Activated naive CD8-positive, alpha-beta T cell treated with anti-CD3 and anti-CD28 coated beads, Interleukin-2, amount 10 ng/mL, durations not matched to agents 7 days and 5 days (primary cell): ENCODE results near the gene KIF19. TPM values are rescaled to one million over a fixed set of nuclear protein-coding genes. Genes with fewer than 3 reads are reported as not detected.

ENCODE experiments used
- ATAC-seq: fragments of 150-1000 bp; cut with Tn5 transposase; one replicate; pipeline ENCODE4 v1.10.0; 2021; ENCODE audit warnings: low read depth, moderate library complexity
- POLR2A ChIA-PET: fragments of 350-600 bp; sonication (Branson Sonifier 250); formaldehyde crosslinking; loops from one replicate; lab custom pipeline; 2021; ENCODE audit warnings: antibody characterized with exemption; lab: Charles Lee
- DNase-seq: peaks from one replicate; pipeline ENCODE4 v3.0.0; 2021
- H3K27ac Mint-ChIP-seq: one replicate; pipeline ENCODE4 v1.8.0; 2022; ENCODE audit warnings: mild to moderate bottlenecking, mixed read lengths
- H3K27me3 Mint-ChIP-seq: one replicate; pipeline ENCODE4 v1.8.0; 2022; ENCODE audit warnings: mild to moderate bottlenecking, moderate library complexity, mixed read lengths
- H3K36me3 Mint-ChIP-seq: one replicate; pipeline ENCODE4 v1.8.0; 2021; ENCODE audit warnings: mild to moderate bottlenecking, mixed read lengths
- H3K4me1 Mint-ChIP-seq: one replicate; pipeline ENCODE4 v1.8.0; 2021; ENCODE audit warnings: mixed read lengths
- H3K4me3 Mint-ChIP-seq: one replicate; pipeline ENCODE4 v1.8.0; 2022; ENCODE audit warnings: mild to moderate bottlenecking, moderate library complexity, mixed read lengths
- H3K9me3 Mint-ChIP-seq: one replicate; pipeline ENCODE4 v1.8.0; 2021; ENCODE audit warnings: mixed read lengths
- total RNA-seq, 2 experiments: library from RNA; stranded (reverse); gene quantifications; one replicate each; pipeline ENCODE4 v1.2.3, GENCODE V29; 2021

KIF19 gene
- total RNA-seq, 2 experiments from 2014 or later: 0.61 to 0.91 TPM

GRCh38 chr17:74353446-74354060, 27.5 kb downstream of the KIF19 start:
- Mint-ChIP-seq H3K4me3 (no peak overlapping the region), H3K27me3 (peaks cover 62% of the 10 kb centered on the region), H3K36me3 (no peaks in the 10 kb centered on the region), H3K9me3 (no peaks in the 10 kb centered on the region), H3K4me1 (peaks cover 2% of the 10 kb centered on the region), H3K27ac (no peak overlapping the region)
- POLR2A ChIA-PET: no interaction called here
- ATAC-seq (no peak), DNase-seq (no peak)

- Mint-ChIP-seq H3K27ac (no peak overlapping the region), H3K4me3 (no peak overlapping the region), H3K4me1 (peaks cover 2% of the 10 kb centered on the region), H3K36me3 (no peaks in the 10 kb centered on the region), H3K9me3 (no peaks in the 10 kb centered on the region), H3K27me3 (peaks cover 63% of the 10 kb centered on the region)
- ATAC-seq (peak; percentile 76), DNase-seq (peak; percentile 78)
- POLR2A ChIA-PET: no interaction called here
Measured at GRCh38 chr17:74354123-74354522, 28.1 kb downstream of the KIF19 start.

GRCh38 chr17:74354561-74354960, 28.5 kb downstream of the KIF19 start:
- POLR2A ChIA-PET: no interaction called here
- Mint-ChIP-seq H3K27me3 (peaks cover 63% of the 10 kb centered on the region), H3K36me3 (no peaks in the 10 kb centered on the region), H3K27ac (no peak overlapping the region), H3K4me1 (peaks cover 2% of the 10 kb centered on the region), H3K4me3 (no peak overlapping the region), H3K9me3 (no peaks in the 10 kb centered on the region)
- DNase-seq: no peak
- no peak for ATAC-seq

DNA sequence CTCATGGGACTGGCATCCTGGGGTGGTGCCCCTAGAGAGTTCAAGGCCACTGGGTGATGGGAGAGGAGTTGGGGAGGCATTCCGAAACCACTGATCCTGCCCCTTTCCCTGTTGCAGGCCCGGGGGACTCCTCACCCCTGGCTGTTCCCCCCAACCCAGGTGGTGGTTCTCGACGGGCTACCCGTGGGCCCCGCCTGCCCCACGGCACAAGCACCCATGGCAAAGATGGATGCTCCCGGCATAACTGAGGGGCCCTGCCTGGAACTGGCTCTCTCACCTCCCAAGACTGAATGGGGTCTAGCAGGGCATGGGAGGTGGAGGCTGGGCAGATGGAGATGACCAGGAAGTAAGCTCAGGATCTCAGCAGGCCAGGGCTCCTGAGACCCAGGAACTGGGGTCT, 29.0 kb downstream of the KIF19 start:
- H3K36me3 Mint-ChIP-seq: no peaks in the 10 kb centered on the region
- H3K27ac Mint-ChIP-seq: no peak overlapping the region
- H3K9me3 Mint-ChIP-seq: no peaks in the 10 kb centered on the region
- ATAC-seq: no peak
- DNase-seq: no peak
- peaks cover 2% of the 10 kb centered on the region for H3K4me1 Mint-ChIP-seq
- POLR2A ChIA-PET: no interaction called here
- H3K4me3 Mint-ChIP-seq: no peak overlapping the region
- H3K27me3 Mint-ChIP-seq: peaks cover 61% of the 10 kb centered on the region

DNA sequence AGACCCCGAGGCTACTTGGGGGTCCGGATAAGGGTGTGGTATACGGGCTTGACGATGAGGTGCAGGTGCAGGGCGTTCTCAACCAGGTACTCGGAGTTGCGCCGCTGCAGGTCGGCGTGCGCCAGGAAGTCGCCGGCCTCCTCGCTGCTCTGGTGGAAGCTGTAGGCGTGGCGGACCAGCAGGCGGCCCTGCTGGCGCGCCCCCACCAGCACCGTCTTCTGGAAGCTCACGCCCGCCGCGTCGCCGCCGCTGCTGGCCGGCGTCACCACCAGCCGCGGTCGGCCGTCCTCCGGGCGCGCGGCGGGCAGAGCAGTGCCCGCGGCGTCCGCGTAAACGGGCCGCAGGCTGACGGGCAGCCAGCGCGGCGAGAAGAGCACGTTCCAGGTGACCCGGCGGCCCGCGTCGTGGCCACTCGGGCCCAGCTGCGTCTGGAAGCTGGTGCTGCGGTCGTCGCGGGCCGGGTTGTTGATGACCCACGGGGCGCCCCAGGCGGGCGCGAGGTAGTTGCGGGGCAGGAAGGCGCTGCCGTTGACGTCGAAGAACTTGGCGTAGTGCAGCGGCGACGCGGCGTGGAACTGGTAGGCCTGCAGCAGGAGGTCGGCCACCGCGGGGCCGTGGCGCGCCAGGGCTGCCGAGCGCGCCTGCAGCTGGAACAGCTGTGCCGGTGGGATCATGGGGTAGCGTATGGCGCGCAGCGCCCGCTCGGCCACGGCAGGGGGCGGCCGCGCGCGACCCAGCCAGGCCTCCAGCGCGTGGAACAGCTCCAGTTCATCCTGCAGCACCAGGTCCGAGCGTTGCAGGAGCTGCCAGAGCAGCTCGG, 30.8 kb downstream of the KIF19 start:
- no peak for DNase-seq
- Mint-ChIP-seq H3K4me3 (no peak overlapping the region), H3K27ac (no peak overlapping the region), H3K4me1 (peaks cover 3% of the 10 kb centered on the region), H3K27me3 (peaks cover 56% of the 10 kb centered on the region), H3K9me3 (no peaks in the 10 kb centered on the region), H3K36me3 (no peaks in the 10 kb centered on the region)
- peak; percentile 35 for ATAC-seq
- POLR2A ChIA-PET: no interaction called here

GRCh38 chr17:74357466-74357809, 31.4 kb downstream of the KIF19 start:
- Mint-ChIP-seq H3K27me3 (peaks cover 56% of the 10 kb centered on the region), H3K27ac (no peak overlapping the region), H3K4me1 (peaks cover 3% of the 10 kb centered on the region), H3K36me3 (no peaks in the 10 kb centered on the region), H3K9me3 (no peaks in the 10 kb centered on the region), H3K4me3 (no peak overlapping the region)
- DNase-seq (no peak), ATAC-seq (no peak)
- POLR2A ChIA-PET: no interaction called here

DNA sequence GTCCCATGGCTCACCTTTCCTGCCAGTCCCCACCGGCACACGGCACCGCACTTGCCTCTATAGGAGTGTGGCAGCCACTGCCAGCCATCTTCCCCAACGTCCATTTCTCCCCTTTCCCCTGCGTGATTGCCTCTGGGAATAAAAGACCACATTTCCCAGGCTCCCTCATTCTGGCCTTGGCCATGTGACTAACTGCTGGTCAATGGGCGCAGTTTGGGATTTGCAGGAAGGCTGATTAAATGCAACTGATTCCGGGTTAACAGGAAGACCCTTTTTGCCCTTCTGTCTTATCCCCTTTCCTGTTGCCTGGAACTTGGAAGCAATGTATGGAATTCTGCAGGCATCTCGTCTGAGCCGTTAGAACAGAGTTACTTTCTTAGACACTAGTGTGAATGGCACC, 32.7 kb downstream of the KIF19 start:
- H3K27ac Mint-ChIP-seq: peak overlapping the region; percentile 40
- H3K4me1 Mint-ChIP-seq: peaks cover 3% of the 10 kb centered on the region
- POLR2A ChIA-PET: no interaction called here
- peaks cover 44% of the 10 kb centered on the region for H3K27me3 Mint-ChIP-seq
- ATAC-seq: no peak
- H3K36me3 Mint-ChIP-seq: no peaks in the 10 kb centered on the region
- no peaks in the 10 kb centered on the region for H3K9me3 Mint-ChIP-seq
- DNase-seq: no peak
- no peak overlapping the region for H3K4me3 Mint-ChIP-seq

GRCh38 chr17:74359916-74360315, 33.9 kb downstream of the KIF19 start:
- no peak for DNase-seq
- ATAC-seq: no peak
- Mint-ChIP-seq H3K36me3 (no peaks in the 10 kb centered on the region), H3K9me3 (no peaks in the 10 kb centered on the region), H3K4me1 (peaks cover 3% of the 10 kb centered on the region), H3K4me3 (no peak overlapping the region), H3K27ac (no peak overlapping the region), H3K27me3 (peaks cover 33% of the 10 kb centered on the region)
- POLR2A ChIA-PET: no interaction called here

DNA sequence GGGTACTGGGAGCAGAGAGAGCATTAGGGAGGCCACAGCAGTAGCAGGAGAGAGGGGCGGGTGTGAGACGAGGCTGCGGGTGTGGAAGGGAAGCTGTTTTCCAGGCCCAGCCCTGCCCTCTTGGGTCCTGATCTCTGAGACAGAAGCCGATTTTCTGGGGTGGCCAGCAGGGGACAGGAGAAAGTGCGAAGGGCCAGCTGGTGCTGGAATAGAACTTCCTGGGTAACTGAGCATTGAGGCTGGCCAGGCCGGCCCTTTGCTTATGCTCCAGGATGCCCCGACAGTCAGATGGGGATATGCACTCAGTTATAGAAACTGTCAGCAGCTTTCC, 34.8 kb downstream of the KIF19 start:
- Mint-ChIP-seq H3K27me3 (peaks cover 25% of the 10 kb centered on the region), H3K27ac (no peak overlapping the region), H3K4me1 (peaks cover 3% of the 10 kb centered on the region), H3K36me3 (no peaks in the 10 kb centered on the region), H3K4me3 (no peak overlapping the region), H3K9me3 (no peaks in the 10 kb centered on the region)
- POLR2A ChIA-PET: no interaction called here
- DNase-seq (no peak), ATAC-seq (no peak)

DNA sequence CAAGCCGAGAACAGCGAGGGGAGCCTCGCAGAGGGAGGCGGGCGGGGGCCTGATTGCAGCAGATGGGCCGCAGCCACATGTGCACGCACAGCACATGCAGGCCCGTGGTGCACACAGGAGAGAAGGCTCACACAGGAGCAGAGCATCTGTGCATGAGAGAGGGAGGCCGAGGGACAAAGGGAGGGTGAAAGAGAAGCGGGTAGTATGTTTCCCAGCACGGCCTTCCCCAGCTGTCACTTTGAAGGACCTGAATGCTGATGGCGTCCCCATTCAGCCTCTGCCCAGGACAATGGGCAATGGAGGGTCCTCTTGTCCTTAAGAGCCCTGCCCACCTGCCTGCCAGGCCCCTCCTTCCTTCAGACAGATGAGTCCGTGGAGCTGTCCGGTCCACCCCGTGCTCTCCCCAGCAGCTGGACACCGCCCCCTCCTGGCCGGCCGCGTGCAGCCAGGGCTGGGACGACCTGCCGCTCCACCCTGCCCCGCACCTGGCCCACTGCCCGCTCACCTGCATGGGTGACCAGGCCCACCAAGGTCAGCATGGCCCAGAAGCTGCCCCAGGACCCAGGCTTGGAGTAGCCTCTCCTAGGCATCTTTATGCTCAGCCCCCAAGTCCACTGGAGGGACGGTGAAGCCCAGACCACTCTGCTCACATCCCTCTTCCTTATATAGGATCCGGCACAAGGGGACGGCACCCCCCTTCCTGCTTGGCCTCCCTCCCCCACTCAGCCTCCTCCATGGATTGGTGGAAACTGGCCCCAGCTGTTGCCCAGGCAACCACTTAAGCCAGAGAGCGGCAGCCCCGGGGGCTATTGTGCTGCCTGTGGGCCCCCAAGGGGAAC, 35.4 kb downstream of the KIF19 start, which contains the start of gene BTBD17:
BTBD17 (minus strand) TSS at position 639 of the 839 bp plus-strand sequence; CDS start at position 590, 49 bp downstream.
- peak; percentile 71 for DNase-seq
- ATAC-seq: peak; percentile 60
- peaks cover 21% of the 10 kb centered on the region for H3K27me3 Mint-ChIP-seq
- H3K4me1 Mint-ChIP-seq: peaks cover 2% of the 10 kb centered on the region
- H3K36me3 Mint-ChIP-seq: no peaks in the 10 kb centered on the region
- H3K4me3 Mint-ChIP-seq: no peak within 1 kb of the TSS
- no peak within 1 kb of the TSS for H3K27ac Mint-ChIP-seq
- H3K9me3 Mint-ChIP-seq: no peaks in the 10 kb centered on the region
- POLR2A ChIA-PET: no interaction called here

DNA sequence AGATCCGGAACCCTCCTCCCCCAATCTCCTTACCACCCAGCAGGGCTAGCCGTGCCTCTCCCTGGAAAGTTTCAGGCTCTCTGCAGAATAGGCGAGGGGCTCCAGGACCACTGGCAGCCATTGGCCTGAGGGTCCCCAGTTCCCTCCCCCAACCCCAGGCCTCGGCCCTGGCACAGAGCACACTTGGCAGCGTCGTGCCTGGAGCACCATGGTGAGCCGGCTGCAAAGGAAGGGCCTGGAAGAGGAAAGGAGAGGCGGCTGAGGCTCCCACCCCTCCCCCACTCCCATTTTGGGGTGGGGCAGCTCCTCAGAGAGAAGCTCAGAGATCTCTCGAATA, 36.0 kb downstream of the KIF19 start:
- H3K27ac Mint-ChIP-seq: no peak overlapping the region
- no peaks in the 10 kb centered on the region for H3K36me3 Mint-ChIP-seq
- H3K4me1 Mint-ChIP-seq: peaks cover 2% of the 10 kb centered on the region
- H3K4me3 Mint-ChIP-seq: no peak overlapping the region
- H3K27me3 Mint-ChIP-seq: peaks cover 19% of the 10 kb centered on the region
- DNase-seq (no peak), ATAC-seq (no peak)
- no peaks in the 10 kb centered on the region for H3K9me3 Mint-ChIP-seq
- POLR2A ChIA-PET: no interaction called here

DNA sequence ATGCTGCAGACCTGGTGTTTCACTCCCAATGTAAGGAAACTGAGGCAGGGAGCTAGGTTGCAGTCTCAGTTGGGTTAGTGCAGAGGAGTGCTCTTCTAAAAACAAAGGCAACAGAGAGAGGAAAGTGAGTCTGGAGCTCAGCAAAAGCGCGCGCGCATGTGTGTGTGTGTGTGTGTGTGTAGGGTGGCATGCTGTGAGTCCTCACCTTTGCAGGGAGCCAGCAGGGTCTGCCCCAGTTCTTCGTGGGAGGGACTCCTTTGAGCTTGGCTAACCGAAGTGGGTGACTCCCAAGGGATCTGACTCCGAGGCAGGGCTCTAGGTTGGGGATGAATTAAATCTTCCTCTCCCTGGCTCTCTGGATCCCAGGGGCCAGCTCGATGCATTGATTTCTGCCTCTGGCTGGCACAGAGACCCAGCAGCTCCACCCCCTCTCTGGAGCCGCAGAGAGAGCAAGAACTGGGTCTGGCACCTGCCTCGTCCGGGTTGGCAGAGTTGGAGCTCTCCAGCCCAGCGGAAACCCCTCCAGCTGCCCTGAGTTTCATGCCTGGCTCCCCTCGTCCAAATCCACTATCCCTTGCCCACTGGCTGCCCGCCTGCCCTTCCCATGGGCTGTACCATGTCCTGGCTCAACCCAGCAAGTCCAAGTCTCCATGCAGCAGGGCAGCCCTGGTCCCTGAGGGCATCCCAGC, 36.9 kb downstream of the KIF19 start:
- no peak overlapping the region for H3K4me3 Mint-ChIP-seq
- POLR2A ChIA-PET: no interaction called here
- no peak for ATAC-seq
- peaks cover 2% of the 10 kb centered on the region for H3K4me1 Mint-ChIP-seq
- H3K27ac Mint-ChIP-seq: no peak overlapping the region
- peaks cover 15% of the 10 kb centered on the region for H3K27me3 Mint-ChIP-seq
- no peaks in the 10 kb centered on the region for H3K36me3 Mint-ChIP-seq
- no peaks in the 10 kb centered on the region for H3K9me3 Mint-ChIP-seq
- DNase-seq: no peak

DNA sequence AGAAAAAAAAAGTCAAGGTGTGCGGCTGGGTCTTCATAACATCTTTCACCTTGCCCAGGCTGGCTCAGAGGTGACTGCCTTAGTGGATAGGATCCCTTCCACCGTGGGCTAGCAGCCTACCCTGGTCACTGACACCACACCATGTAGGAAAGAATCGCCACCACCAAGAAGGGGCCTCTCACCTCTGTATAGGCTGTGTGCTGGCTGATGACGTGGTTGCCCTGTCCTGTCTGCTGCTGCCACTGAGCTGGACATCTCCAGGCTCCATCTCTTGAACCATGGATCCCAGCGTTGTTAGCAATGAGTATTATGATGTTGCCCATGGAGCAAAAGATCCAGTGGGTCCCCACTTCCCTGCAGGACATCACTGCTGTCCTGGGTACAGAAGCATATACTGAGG, 41.2 kb downstream of the KIF19 start, which contains the start of gene GPR142:
GPR142 (plus strand) TSS at position 301 of the 400 bp plus-strand sequence. CDS start 2,035 bp downstream, outside the sequence.
- Mint-ChIP-seq H3K4me3 (no peak within 1 kb of the TSS), H3K27ac (no peak within 1 kb of the TSS), H3K27me3 (peaks cover 5% of the 10 kb centered on the region), H3K36me3 (no peaks in the 10 kb centered on the region), H3K9me3 (no peaks in the 10 kb centered on the region), H3K4me1 (peaks cover 6% of the 10 kb centered on the region)
- ATAC-seq (no peak), DNase-seq (no peak)
- POLR2A ChIA-PET: no interaction called here
